MM.1S (cell line): ENCODE results near the gene EXOSC7.

Experiments used
- EZH2 ChIP-seq: fragments of 300-600 bp; sonication (generic); optimal IDR thresholded peaks from 2 replicates; pipeline ENCODE3; 2017; ENCODE audit warnings: low read depth, mild to moderate bottlenecking, antibody characterized with exemption, low read length, mixed read lengths
- TF ChIP-seq, protein P1 (sequence below): fragments of 300-600 bp; sonication (generic); IDR thresholded peaks from 2 replicates; pipeline ENCODE4 v1.5.1; 2016; ENCODE audit warnings: antibody characterized with exemption, low read length, mixed read lengths

DNA sequence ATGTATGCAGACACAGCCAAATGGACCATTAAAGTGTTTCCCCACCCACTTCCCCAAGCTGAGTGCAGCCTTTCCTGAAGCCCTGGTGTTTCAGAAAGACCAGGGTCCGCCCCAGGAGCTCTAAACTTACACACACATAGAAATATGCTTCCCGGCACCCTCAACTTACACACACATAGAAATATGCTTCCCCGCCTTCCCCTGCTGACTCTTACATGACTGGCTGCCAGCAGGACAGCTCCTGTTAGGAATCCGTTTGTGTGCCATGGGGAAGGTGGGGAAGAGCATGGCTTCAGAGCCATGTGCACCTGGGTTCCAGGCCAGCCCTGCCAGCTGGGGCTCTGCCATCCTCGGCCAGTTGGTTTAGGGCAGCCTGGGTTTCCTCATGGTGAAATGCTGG lies 53.6 kb downstream of the EXOSC7 start:
- no peak for TF ChIP-seq EZH2
- TF ChIP-seq, protein P1, sequence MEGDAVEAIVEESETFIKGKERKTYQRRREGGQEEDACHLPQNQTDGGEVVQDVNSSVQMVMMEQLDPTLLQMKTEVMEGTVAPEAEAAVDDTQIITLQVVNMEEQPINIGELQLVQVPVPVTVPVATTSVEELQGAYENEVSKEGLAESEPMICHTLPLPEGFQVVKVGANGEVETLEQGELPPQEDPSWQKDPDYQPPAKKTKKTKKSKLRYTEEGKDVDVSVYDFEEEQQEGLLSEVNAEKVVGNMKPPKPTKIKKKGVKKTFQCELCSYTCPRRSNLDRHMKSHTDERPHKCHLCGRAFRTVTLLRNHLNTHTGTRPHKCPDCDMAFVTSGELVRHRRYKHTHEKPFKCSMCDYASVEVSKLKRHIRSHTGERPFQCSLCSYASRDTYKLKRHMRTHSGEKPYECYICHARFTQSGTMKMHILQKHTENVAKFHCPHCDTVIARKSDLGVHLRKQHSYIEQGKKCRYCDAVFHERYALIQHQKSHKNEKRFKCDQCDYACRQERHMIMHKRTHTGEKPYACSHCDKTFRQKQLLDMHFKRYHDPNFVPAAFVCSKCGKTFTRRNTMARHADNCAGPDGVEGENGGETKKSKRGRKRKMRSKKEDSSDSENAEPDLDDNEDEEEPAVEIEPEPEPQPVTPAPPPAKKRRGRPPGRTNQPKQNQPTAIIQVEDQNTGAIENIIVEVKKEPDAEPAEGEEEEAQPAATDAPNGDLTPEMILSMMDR: no peak
